PC-9 (cell line): ENCODE measurements around the gene PHLDA2. TPM values are rescaled to one million over a fixed set of nuclear protein-coding genes. Genes with fewer than 3 reads are reported as not detected.

Experiments used
- BruUV-seq: library from RNA; stranded (reverse); fragments of 400-500 nt; replicated peaks from 2 replicates; lab custom pipeline; 2021; lab: Mats Ljungman, UMichigan
- CTCF ChIA-PET: fragments of 300-600 bp; sonication (Branson Sonifier 250); formaldehyde crosslinking; loops from one replicate; lab custom pipeline; 2022; ENCODE audit warnings: antibody characterized with exemption; lab: Charles Lee
- POLR2A ChIA-PET: fragments of 300-600 bp; sonication (Branson Sonifier 250); formaldehyde crosslinking; loops from one replicate; lab custom pipeline; 2022; ENCODE audit warnings: antibody characterized with exemption; ENCODE audit not compliant: unreplicated experiment; lab: Charles Lee
- DNase-seq, 2 experiments: peaks; one replicate each; pipeline versions ENCODE4 v3.0.0 to v3.0.0-alpha.2; 2015 to 2022; ENCODE audit warnings: mixed read lengths in 1 of 2
- H2AFZ ChIP-seq: fragments of 200-600 bp; sonication (generic); 2 replicates; pipeline ENCODE4 v1.8.1; 2017; ENCODE audit warnings: antibody characterized with exemption
- H3F3A ChIP-seq: fragments of 200-600 bp; sonication (generic); 2 replicates; pipeline ENCODE4 v1.8.1; 2017; ENCODE audit warnings: antibody characterized with exemption, mild to moderate bottlenecking, low read depth; ENCODE audit not compliant: insufficient read depth
- H3K27ac ChIP-seq: fragments of 200-600 bp; sonication (generic); 2 replicates; pipeline ENCODE4 v1.6.1; 2016; ENCODE audit warnings: mixed run types
- H3K27me3 ChIP-seq: fragments of 200-600 bp; sonication (generic); 2 replicates; pipeline ENCODE4 v1.6.1; 2016; ENCODE audit warnings: low read depth, mixed run types; ENCODE audit not compliant: insufficient read depth
- H3K36me3 ChIP-seq: fragments of 200-600 bp; sonication (generic); 2 replicates; pipeline ENCODE4 v1.6.1; 2016; ENCODE audit warnings: low read depth, mixed run types
- H3K4me1 ChIP-seq: fragments of 200-600 bp; sonication (generic); replicated peaks from 2 replicates; pipeline ENCODE4 v1.6.1; 2016; ENCODE audit warnings: mixed run types; ENCODE audit not compliant: insufficient read depth
- H3K4me2 ChIP-seq: fragments of 200-600 bp; sonication (generic); 2 replicates; pipeline ENCODE4 v1.6.1; 2017; ENCODE audit warnings: mixed run types
- H3K4me3 ChIP-seq: fragments of 200-600 bp; sonication (generic); 2 replicates; pipeline ENCODE4 v1.6.1; 2016; ENCODE audit warnings: mixed run types
- H3K79me2 ChIP-seq: fragments of 200-600 bp; sonication (generic); 2 replicates; pipeline ENCODE4 v1.6.1; 2017; ENCODE audit warnings: low read depth, mixed run types
- H3K9me2 ChIP-seq: fragments of 200-600 bp; sonication (generic); 2 replicates; pipeline ENCODE4 v1.8.1; 2017; ENCODE audit warnings: mild to moderate bottlenecking; ENCODE audit not compliant: insufficient read depth
- H3K9me3 ChIP-seq: fragments of 200-600 bp; sonication (generic); 2 replicates; pipeline ENCODE4 v1.8.1; 2016; ENCODE audit warnings: low read depth; ENCODE audit not compliant: insufficient read depth
- H4K20me1 ChIP-seq: fragments of 200-600 bp; sonication (generic); 2 replicates; pipeline ENCODE4 v1.8.1; 2017; ENCODE audit not compliant: insufficient read depth
- EZH2 ChIP-seq: fragments of 200-600 bp; sonication (generic); IDR thresholded peaks from 2 replicates; pipeline ENCODE4 v1.8.0; 2017; ENCODE audit warnings: antibody characterized with exemption, low read depth
- intact Hi-C: fragments of 100-400 bp; cut with micrococcal nuclease; formaldehyde crosslinking; loops from one replicate; pipeline ENCODE4 v1.10.0; 2022; ENCODE audit not compliant: unreplicated experiment
- total RNA-seq: library from RNA; stranded (reverse); gene quantifications from 2 replicates; pipeline ENCODE4 v1.2.3, GENCODE V29; 2021
- TF ChIP-seq, protein P1 (sequence below): fragments of 200-600 bp; sonication (generic); conservative IDR thresholded peaks from 2 replicates; pipeline ENCODE4 v1.6.1; 2017; ENCODE audit warnings: mixed run types, antibody characterized with exemption, mild to moderate bottlenecking, moderate library complexity

PHLDA2 gene
- total RNA-seq, 1 experiment from 2014 or later, result 14.1 TPM

- Histone ChIP-seq H3K9me2 (no peaks in the 10 kb centered on the region), H3K4me3 (no peak overlapping the region), H3K9me3 (no peaks in the 10 kb centered on the region), H3K4me2 (peak overlapping the region; percentile 18; the same call in 1 of the 2 replicates), H3K79me2 (no peaks in the 10 kb centered on the region), H3K27me3 (no peaks in the 10 kb centered on the region), H4K20me1 (no peaks in the 10 kb centered on the region), H3F3A (peaks cover 5% of the 10 kb centered on the region; the same call in 1 of the 2 replicates), H3K4me1 (peaks cover 29% of the 10 kb centered on the region), H3K36me3 (no peaks in the 10 kb centered on the region), H2AFZ (no peak overlapping the region), H3K27ac (no peak overlapping the region)
- CTCF ChIA-PET, result interaction anchor here (0.6 to 0.7 kb wide), 2 partner anchors 26 to 194 kb away, joined by 3 read pairs; no protein-coding TSS in a partner anchor
- DNase-seq, result no peak
- intact Hi-C loops, result no loop called here
- no TSS peak for BruUV-seq
- POLR2A ChIA-PET, result no interaction called here
- TF ChIP-seq EZH2, result no peak
- TF ChIP-seq, protein P1, sequence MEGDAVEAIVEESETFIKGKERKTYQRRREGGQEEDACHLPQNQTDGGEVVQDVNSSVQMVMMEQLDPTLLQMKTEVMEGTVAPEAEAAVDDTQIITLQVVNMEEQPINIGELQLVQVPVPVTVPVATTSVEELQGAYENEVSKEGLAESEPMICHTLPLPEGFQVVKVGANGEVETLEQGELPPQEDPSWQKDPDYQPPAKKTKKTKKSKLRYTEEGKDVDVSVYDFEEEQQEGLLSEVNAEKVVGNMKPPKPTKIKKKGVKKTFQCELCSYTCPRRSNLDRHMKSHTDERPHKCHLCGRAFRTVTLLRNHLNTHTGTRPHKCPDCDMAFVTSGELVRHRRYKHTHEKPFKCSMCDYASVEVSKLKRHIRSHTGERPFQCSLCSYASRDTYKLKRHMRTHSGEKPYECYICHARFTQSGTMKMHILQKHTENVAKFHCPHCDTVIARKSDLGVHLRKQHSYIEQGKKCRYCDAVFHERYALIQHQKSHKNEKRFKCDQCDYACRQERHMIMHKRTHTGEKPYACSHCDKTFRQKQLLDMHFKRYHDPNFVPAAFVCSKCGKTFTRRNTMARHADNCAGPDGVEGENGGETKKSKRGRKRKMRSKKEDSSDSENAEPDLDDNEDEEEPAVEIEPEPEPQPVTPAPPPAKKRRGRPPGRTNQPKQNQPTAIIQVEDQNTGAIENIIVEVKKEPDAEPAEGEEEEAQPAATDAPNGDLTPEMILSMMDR, result no peak
These were observed 25.6 kb downstream of the PHLDA2 start for GRCh38 chr11:2903672-2904011.

GRCh38 chr11:2902784-2903671, 26.2 kb downstream of the PHLDA2 start:
- H3K4me2 ChIP-seq, result peak overlapping the region; percentile 85
- peak overlapping the region; percentile 66 for H3K4me3 ChIP-seq
- no peaks in the 10 kb centered on the region for H3K36me3 ChIP-seq
- peaks cover 35% of the 10 kb centered on the region for H3K4me1 ChIP-seq
- CTCF ChIA-PET, result interaction anchor here (0.6 to 0.7 kb wide), 2 partner anchors 27 to 195 kb away, joined by 3 read pairs; no protein-coding TSS in a partner anchor
- DNase-seq, result no peak
- no peaks in the 10 kb centered on the region for H3K9me3 ChIP-seq
- H3F3A ChIP-seq, result peaks cover 5% of the 10 kb centered on the region; the same call in 1 of the 2 replicates
- POLR2A ChIA-PET, result interaction anchor here (0.5 to 1.1 kb wide), 2 partner anchors 8 to 26 kb away, joined by 3 to 4 read pairs; partner anchors contain the start of gene PHLDA2
- H3K79me2 ChIP-seq, result no peaks in the 10 kb centered on the region
- no peaks in the 10 kb centered on the region for H4K20me1 ChIP-seq
- H3K27ac ChIP-seq, result no peak overlapping the region
- no peaks in the 10 kb centered on the region for H3K27me3 ChIP-seq
- no peak for TF ChIP-seq EZH2
- TF ChIP-seq, protein P1, result no peak
- H3K9me2 ChIP-seq, result no peaks in the 10 kb centered on the region
- intact Hi-C loops, result loop anchor here (1.0 kb wide), 1 partner anchor 9 kb away; no protein-coding TSS in a partner anchor
- BruUV-seq, result no TSS peak
- no peak overlapping the region for H2AFZ ChIP-seq

- TSS peak; percentile 55 for BruUV-seq
- peak; percentile 73 to 85 for DNase-seq
- Histone ChIP-seq H3K9me3 (no peaks in the 10 kb centered on the region), H3K4me3 (peak overlapping the region; percentile 66), H3K4me1 (peaks cover 35% of the 10 kb centered on the region), H3F3A (peaks cover 5% of the 10 kb centered on the region; the same call in 1 of the 2 replicates), H3K27me3 (no peaks in the 10 kb centered on the region), H3K36me3 (no peaks in the 10 kb centered on the region), H3K79me2 (no peaks in the 10 kb centered on the region), H3K27ac (no peak overlapping the region), H2AFZ (peak overlapping the region; percentile 76), H3K9me2 (no peaks in the 10 kb centered on the region), H3K4me2 (peak overlapping the region; percentile 85), H4K20me1 (no peaks in the 10 kb centered on the region)
- ChIA-PET POLR2A (interaction anchor here (0.5 to 1.1 kb wide), 4 partner anchors 9 to 27 kb away, joined by 3 to 30 read pairs (median 4); partner anchors contain the start of gene PHLDA2), CTCF (interaction anchor here (0.6 to 0.7 kb wide), 3 partner anchors 10 to 322 kb away, joined by 4 to 6 read pairs (median 4); partner anchors contain the start of gene PHLDA2)
- TF ChIP-seq, protein P1, result no peak
- no peak for TF ChIP-seq EZH2
- intact Hi-C loops, result loop anchor here (1.0 kb wide), 1 partner anchor 10 kb away; no protein-coding TSS in a partner anchor
These were observed 27.1 kb downstream of the PHLDA2 start for GRCh38 chr11:2901854-2902783.
